Measurements from ENCODE around the gene LIPK. TPM values are rescaled to one million over a fixed set of nuclear protein-coding genes. Genes with fewer than 3 reads are reported as not detected.

Gene LIPK
- polyA plus RNA-seq, 1 donor (not counting 4 experiments of a cell fraction or from before 2014, with no cell fraction given) = 0.56 TPM

DNA sequence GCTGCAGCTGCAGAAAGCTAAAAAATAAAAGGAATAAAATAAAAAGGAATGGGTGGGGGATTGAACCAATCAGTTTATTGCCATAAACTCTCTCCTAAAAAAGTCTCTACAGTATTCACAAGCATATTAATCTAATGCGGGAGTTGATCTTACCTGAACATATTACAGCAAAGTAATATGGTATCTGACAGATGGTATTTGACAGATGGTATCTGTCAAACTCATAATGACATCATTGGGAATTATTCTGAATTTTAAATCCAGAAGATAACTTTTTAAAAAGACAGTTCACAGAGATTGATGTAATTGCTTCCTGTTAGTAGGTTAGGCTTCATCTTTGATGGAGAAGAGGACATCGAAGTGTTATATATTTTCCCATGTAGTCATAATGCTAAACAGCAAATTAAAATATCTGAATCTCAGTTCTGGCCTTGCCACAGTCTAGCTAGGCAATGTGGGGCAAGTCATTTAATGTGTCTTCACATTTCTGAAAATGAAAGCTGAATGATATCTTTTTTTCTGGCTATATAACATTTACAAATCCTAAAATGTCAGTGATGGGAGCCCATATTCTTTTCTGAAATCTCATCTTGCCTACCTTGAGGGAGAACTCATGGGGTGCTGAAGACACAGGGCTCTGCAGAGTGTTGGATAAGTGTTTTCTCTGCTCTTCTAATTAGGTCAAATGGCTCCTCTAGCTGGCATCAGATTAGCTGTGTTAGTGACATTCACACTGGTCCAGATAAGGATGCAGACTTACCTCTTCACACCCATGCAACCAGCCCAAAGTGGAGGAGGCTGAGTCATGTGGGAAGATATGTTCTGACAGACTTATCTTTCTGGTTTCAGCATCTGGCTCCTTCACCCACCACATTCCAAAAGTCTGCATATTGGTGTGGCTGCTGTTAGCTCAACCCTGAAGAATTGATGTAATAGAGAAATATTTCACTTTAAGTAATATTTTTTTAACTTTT, 94.4 kb downstream of the LIPK start:
- Histone ChIP-seq H3K9me1 (ENCODE audit: control insufficient read depth, extremely low read depth, insufficient read depth, low read length) (no peaks in the 10 kb centered on the region), H3K36me3 (ENCODE audit: control insufficient read depth in 2 of 2, extremely low read depth in 1 of 2, insufficient read depth in 2 of 2, low read length in 2 of 2) (no peaks in the 10 kb centered on the region), H3K9me3 (ENCODE audit: control insufficient read depth, low read depth, low read length) (no peaks in the 10 kb centered on the region), H3K4me3 (ENCODE audit: control insufficient read depth in 2 of 3, extremely low read depth in 1 of 3, insufficient read depth in 2 of 3, low read depth in 1 of 3, low read length in 3 of 3) (no peak overlapping the region), H3K4me1 (ENCODE audit: control insufficient read depth, extremely low read depth, insufficient read depth, low read length) (peaks cover 7% of the 10 kb centered on the region), H3K4me2 (ENCODE audit: control insufficient read depth, extremely low read depth, insufficient read depth, low read depth, low read length) (no peak overlapping the region), H3K9ac (ENCODE audit: control insufficient read depth, extremely low read depth, insufficient read depth, low read length) (no peak overlapping the region), H3K27me3 (ENCODE audit: control insufficient read depth, extremely low read depth, insufficient read depth, low read length) (no peaks in the 10 kb centered on the region), H2AFZ (ENCODE audit: control insufficient read depth, low read length) (no peak overlapping the region), H3K27ac (ENCODE audit: control insufficient read depth, insufficient read depth, low read length) (no peak overlapping the region), H4K20me1 (ENCODE audit: control insufficient read depth, extremely low read depth, insufficient read depth, low read length) (no peaks in the 10 kb centered on the region), H3K79me2 (ENCODE audit: control insufficient read depth, insufficient read depth, low read length) (no peaks in the 10 kb centered on the region)
- no peak for TF ChIP-seq EZH2 (IDR thresholded peaks at IDR 0.05; ENCODE audit: low read length)
- TF ChIP-seq, protein P1, sequence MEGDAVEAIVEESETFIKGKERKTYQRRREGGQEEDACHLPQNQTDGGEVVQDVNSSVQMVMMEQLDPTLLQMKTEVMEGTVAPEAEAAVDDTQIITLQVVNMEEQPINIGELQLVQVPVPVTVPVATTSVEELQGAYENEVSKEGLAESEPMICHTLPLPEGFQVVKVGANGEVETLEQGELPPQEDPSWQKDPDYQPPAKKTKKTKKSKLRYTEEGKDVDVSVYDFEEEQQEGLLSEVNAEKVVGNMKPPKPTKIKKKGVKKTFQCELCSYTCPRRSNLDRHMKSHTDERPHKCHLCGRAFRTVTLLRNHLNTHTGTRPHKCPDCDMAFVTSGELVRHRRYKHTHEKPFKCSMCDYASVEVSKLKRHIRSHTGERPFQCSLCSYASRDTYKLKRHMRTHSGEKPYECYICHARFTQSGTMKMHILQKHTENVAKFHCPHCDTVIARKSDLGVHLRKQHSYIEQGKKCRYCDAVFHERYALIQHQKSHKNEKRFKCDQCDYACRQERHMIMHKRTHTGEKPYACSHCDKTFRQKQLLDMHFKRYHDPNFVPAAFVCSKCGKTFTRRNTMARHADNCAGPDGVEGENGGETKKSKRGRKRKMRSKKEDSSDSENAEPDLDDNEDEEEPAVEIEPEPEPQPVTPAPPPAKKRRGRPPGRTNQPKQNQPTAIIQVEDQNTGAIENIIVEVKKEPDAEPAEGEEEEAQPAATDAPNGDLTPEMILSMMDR (optimal IDR thresholded peaks at IDR 0.05 in 1 of 3, IDR thresholded peaks at IDR 0.05 in 1 of 3, conservative IDR thresholded peaks at IDR 0.05 in 1 of 3; ENCODE audit: extremely low read depth in 1 of 3, insufficient read depth in 2 of 3, low read length in 3 of 3) = no peak
- peak; percentile 74 for FAIRE-seq
- dilution Hi-C loops (cut with MboI; ENCODE audit: extremely low pct_ligation_motif_present, low sequenced_read_pairs) = no loop called here
- DNase-seq (ENCODE audit: low read depth, low spot score) = no peak

Other genes with a start within 250 kb of the LIPK start
- 6.8 to 10.5 TPM (median 7.1 TPM) in 3 replicates for gene RNLS, start 122.9 kb upstream of the LIPK start, polyA plus RNA-seq
- gene LIPJ, start 119.5 kb upstream of the LIPK start, polyA plus RNA-seq = 0.03 to 0.08 TPM in 2 of 3 replicates, not detected in the other
- gene LIPF, start 41.8 kb upstream of the LIPK start, polyA plus RNA-seq = not detected in 3 replicates
- gene LIPN, start 53.8 kb downstream of the LIPK start, polyA plus RNA-seq = 0.20 to 0.30 TPM in 2 of 3 replicates, not detected in the other
- gene LIPM, start 96.5 kb downstream of the LIPK start, polyA plus RNA-seq = 0.10 to 0.67 TPM (median 0.44 TPM) in 3 replicates
- gene ANKRD22, start 145.6 kb downstream of the LIPK start, polyA plus RNA-seq = 1.6 to 5.2 TPM (median 4.4 TPM) in 3 replicates
- gene STAMBPL1, start 174.0 kb downstream of the LIPK start, polyA plus RNA-seq = 3.1 to 9.0 TPM (median 5.4 TPM) in 3 replicates
- gene ACTA2, start 246.5 kb downstream of the LIPK start, polyA plus RNA-seq = 3.0 to 9.3 TPM (median 3.7 TPM) in 3 replicates